GM23338 (cell line): Measurements from ENCODE around the gene GATAD2A.

Experiments
- CREB1 ChIP-seq: fragments of 250-450 bp; sonication (Bioruptor Pico); IDR thresholded peaks from 2 replicates; pipeline ENCODE4 v1.5.0; 2020; ENCODE audit warnings: low read depth, mild to moderate bottlenecking, moderate library complexity
- CTCF ChIP-seq, 2 experiments: fragments of 200-600 bp in 1 of 2; sonication (generic) in 1 of 2; conservative IDR thresholded peaks; 2 replicates each; pipeline versions ENCODE4 v1.5.1 to v1.6.1; 2016 to 2017; ENCODE audit warnings: antibody characterized with exemption in 2 of 2, low read depth in 2 of 2, mild to moderate bottlenecking in 2 of 2, moderate library complexity in 1 of 2
- ETS1 ChIP-seq: IDR thresholded peaks from 2 replicates; pipeline ENCODE4 v1.6.1; 2016; ENCODE audit warnings: antibody characterized with exemption
- EZH2 ChIP-seq: fragments of 200-600 bp; sonication (generic); IDR thresholded peaks from one replicate; pipeline ENCODE4 v1.8.0; 2017; ENCODE audit warnings: antibody characterized with exemption, mild to moderate bottlenecking, low read depth; ENCODE audit not compliant: unreplicated experiment
- EZH2phosphoT487 ChIP-seq: fragments of 200-600 bp; sonication (generic); IDR thresholded peaks from one replicate; pipeline ENCODE4 v1.8.1; 2018; ENCODE audit warnings: antibody characterized with exemption; ENCODE audit not compliant: unreplicated experiment
- POLR2AphosphoS5 ChIP-seq: IDR thresholded peaks from 2 replicates; pipeline ENCODE4 v1.6.1; 2016; ENCODE audit warnings: antibody characterized with exemption, low read depth
- REST ChIP-seq: IDR thresholded peaks from one replicate; pipeline ENCODE4 v1.6.1; 2018; ENCODE audit warnings: antibody characterized with exemption; ENCODE audit not compliant: unreplicated experiment
- ZNF114 ChIP-seq: fragments of 250-450 bp; sonication (Bioruptor Pico); IDR thresholded peaks from 2 replicates; pipeline ENCODE4 v1.5.0; 2020; ENCODE audit warnings: mild to moderate bottlenecking, moderate library complexity

- TF ChIP-seq CTCF (conservative IDR thresholded peaks at IDR 0.05; ENCODE audit: low read depth in 2 of 2) = no peak
- no peak for TF ChIP-seq POLR2AphosphoS5
- TF ChIP-seq ETS1 = no peak
- no peak for TF ChIP-seq EZH2
- no peak for TF ChIP-seq REST
- no peak for TF ChIP-seq CREB1 (CRISPR knock-in tag)
- TF ChIP-seq EZH2phosphoT487 = no peak
- TF ChIP-seq ZNF114 = no peak
Observed at GRCh38 chr19:19514215-19514657, 108.8 kb downstream of the GATAD2A start.
